A549 treated with RU486 at 1 μM for 4 hours (cell line): ENCODE data around the gene RAPGEF5. TPM values are rescaled to one million over a fixed set of nuclear protein-coding genes. Genes with fewer than 3 reads are reported as not detected.

Experiments
- total RNA-seq: library from RNA; stranded (reverse); fragments of 200-300 nt; extraction: Qiagen RNA extraction; gene quantifications from 5 replicates; pipeline ENCODE4 v1.2.3, GENCODE V29; 2022; ENCODE audit warnings: low read depth

RAPGEF5 gene
- total RNA-seq: 0.05 to 0.22 TPM (median 0.11 TPM) in 5 replicates

GRCh38 chr7:22356701-22357310, at the start of gene RAPGEF5:
Gene RAPGEF5 (minus strand): TSS chr7:22357154. CDS start chr7:22357060, 94 bp downstream.

Other genes starting within 250 kb of the RAPGEF5 start
- gene STEAP1B, start 143.0 kb upstream of the RAPGEF5 start, total RNA-seq: 0.20 to 0.32 TPM in 2 of 5 replicates, not detected in the others